Stimulated activated CD4-positive, alpha-beta T cell treated with anti-CD3 and anti-CD28 coated beads, Interleukin-12 subunit alpha, Interleukin-12 subunit beta, amount 100 ng/mL, for 48 hours (primary cell): ENCODE data around the gene TRAP1.
A peak's percentile ranks its signal among the peaks of the same experiment; 100 is the strongest.
"Not testable (repeated sequence)": the region's sequence is repeated elsewhere in the genome, so short reads cannot be mapped to it uniquely, and the experiment has no call there.

Experiments used
- DNase-seq, 3 donors: peaks; one replicate each; pipeline ENCODE4 v3.0.0-alpha.2; 2020; ENCODE audit warnings: low read depth in 2 of 3, low spot score in 1 of 3

TRAP1 gene

DNA sequence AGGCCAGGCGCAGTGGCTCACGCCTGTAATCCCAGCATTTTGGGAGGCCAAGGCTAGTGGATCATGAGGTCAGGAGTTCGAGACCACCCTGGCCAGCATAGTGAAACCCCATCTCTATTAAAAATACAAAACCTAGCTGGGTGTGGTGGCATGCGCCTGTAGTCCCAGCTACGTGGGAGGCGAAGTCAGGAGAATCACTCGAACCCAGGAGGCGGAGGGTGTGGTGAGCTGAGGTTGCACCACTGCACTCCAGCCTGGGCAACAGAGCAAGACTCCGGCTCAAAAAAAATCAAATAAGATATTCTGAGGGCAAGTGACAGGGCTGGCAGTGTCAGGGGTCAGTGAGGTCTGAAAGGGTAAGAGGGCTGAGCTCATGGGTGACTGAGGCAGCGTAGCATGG is 2.9 kb downstream of the TRAP1 start:
- not testable (repeated sequence) for DNase-seq

DNA sequence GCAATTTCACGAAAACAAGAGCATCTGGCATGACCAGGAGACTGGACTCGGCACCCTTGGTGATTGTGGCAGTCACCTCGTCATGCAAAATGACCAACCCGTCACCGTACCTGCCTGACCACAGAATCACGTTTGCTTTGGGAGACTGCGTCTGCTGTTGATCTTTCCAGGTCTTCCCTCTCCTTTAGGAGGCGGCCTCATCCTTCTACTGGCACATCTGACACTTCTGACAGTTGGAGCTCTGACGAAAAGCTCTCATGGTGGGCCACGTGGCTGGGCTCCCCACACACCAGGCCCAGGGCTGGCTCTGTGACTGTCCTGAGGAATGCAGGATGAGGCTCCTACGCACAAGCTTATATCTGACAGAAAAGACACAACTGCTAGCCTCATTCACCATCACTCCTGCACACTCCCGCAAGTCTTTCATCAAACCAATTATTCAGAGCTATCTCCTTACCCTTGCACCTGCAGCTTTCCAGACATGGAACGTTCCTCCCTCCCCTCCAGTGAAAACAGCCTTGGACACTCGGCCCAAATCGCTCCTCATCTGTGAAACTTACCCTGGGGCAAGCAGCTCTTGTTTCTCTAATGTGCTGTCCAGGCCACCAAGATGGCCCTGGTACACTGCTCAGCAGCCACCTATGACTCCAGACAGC is 3.6 kb downstream of the TRAP1 start:
- DNase-seq = no peak

DNA sequence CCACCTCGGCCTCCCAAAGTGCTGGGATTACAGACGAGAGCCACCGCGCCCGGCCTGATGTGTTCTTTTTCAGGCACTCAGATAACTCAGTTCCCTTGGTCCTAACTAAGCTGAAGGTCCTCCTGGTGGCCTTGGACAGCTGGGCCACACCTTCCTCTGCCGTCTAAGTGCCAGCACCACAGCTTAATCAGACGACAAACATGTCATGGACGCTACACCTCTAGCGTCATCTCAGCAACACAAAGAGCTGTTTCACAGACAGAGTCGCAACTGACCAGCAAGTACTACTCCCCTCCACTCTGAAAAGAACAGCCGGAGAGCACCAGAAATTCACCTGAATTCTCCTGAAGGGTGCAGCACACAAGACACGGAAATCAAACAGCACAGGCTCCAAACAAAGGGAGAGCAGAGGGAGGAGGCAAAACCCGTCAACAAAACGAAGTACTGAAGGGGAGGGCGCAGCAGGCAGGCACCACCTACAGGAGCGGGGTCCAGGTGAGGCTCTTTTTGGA is 4.4 kb downstream of the TRAP1 start:
- no peak for DNase-seq

DNA sequence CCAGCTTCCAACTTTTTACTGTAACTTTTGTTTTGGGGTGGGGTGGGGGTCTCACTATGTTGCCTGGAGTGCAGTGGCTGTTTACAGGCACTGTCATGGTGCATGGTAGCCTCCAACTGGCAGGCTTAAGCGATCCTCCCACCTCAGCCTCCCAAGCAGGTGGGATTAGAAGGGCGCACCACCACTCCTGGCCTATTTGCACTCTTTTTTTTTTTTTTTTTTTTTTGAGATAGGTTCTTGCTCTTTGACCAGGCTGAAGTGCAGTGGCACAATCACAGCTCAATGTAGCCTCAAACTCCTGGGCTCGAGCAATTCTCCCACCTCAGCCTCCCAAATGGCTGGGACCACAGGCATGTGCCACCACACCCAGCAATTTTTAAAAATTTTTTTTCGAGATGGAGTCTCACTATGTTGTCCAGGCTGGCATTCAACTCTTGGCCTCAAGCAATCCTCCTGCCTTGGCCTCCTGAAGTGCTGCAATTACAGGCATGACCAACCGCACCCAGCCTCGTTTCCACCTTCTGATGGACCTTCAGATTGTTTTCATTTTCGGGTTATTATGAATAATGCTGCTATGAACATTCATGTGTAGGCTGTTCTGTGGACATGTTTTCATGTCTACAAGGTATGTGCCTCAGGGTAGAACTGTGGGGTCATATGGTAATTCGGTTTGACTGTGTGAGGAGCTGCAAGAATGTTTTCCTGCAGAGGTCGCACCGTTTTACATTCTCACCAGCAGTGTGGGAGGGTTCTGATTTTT is 10.9 kb downstream of the TRAP1 start:
- DNase-seq = no peak

DNA sequence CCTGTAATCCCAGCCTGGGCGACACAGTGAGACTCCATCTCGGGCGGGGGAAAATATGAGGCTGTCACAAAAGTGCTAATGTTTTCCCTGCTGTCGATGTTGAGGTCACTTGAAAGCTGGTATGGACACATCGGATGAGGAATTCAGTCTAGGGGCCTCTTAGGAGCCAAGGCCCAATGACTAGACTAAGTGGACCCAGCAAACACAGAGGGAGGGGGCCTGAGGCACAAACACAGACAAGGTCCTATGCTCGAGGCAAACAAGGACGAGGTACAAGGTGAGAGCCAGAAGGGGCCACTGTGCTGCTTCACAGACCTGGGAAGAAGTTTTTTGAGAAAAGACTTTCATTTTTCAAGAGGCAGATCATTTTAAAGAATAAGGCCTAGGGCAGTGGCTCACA is 15.2 kb downstream of the TRAP1 start:
- DNase-seq = no peak

DNA sequence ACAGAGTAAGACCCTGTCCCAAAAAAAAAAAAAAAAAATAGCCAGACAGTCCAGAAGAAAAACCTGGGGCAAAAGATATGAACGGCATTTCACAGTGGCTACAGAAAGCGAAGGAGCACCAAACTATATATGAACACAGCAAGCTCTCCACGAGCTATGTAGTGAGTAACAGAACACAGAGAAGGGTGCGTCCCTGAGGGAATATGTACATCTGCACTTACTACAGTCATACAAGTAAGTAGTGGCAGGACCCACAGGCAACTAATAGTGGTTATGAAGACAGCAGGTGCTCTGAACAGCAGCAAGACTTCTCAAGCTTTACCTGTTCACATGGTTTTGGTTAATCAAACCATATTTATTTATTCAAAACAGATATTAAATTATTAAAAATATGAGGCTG is 15.8 kb downstream of the TRAP1 start:
- DNase-seq = no peak

DNA sequence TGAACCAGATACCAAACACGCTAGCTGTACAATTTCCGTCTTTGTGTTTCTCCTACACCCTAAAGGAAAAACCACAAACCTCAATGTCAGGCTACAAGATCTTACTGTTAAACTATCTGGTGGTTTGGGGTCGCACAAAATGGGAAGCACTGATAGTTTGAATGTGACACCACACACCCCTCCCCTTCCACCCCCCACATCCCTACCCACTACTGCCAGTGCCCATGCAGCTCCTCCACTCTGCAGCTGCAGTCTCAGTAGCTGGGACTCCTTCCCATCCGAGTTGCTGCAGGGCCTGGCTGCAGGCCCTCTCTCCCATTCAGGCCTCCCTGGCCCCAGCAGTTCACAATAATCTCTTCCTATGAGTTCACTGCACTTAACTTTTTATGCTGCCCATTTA is 18.4 kb downstream of the TRAP1 start:
- no peak for DNase-seq

DNA sequence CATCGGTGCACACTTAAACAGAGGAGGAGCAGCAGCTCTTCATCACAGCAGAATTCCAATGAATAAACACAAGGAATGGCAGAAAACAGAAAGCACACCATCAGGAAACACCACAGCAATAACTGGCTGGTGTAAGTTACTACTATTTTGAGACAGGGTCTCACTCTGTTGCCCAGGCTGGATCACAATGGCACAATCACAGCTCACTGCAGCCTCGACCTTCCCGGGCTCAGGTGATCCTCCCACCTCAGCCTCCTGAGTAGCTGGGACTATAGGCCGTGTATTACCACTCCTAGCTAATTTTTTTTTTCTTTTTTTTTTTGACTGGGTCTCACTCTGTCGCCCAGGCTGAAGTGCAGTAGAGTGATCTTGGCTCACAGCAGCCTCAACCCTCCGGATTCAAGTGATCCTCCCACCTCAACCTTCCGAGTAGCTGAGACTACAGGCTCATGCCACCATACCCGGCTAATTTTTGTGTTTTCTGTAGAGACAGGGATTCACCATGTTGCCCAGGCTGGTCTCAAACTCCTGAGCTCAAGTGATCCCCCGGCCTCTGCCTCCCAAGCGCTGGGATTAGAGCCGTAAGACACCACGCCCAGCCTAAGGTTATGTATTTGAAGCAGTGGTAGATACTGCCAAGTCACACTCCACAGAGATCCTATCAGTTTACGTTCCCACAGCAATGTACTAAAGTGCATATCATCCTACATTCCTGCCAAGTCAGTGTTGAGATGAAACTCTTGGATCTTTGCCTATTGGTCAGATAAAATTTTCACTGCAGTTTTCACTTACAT is 20.7 kb downstream of the TRAP1 start:
- no peak for DNase-seq

DNA sequence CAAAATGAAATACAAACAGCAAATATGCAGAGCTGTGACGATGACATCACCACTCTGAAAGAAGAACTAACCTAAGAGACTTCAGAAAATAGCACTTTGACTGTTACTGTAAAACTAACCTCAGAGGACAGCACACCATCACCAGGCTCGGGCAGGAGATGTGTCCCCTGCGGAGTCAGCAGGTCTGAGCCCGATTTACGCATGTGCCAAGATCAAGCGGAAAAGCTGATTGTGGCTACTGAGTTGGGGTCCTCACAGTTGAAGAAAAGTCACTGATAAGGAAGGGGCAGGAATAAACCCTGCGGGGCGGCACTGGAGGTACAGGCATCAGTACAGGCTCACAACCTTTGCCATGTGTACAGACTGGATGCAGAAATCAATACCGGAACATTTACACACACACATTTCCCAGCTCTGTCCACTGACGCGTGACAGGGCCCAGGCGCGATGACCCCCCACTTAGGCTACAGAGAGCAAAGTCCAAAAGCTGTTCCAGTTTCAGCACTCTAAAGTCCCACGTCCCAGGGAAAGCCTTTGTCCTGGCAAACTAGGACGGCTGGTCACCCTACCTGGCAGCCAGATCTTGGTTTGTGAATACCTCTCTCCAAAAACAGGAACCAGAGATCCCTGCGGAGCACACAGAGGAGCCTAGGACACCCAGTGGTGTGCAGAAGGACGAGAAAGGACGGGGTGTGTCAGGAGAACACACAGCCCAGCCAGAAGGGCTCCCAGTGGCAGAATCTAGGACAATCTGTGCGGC is 21.5 kb downstream of the TRAP1 start:
- DNase-seq = no peak

DNA sequence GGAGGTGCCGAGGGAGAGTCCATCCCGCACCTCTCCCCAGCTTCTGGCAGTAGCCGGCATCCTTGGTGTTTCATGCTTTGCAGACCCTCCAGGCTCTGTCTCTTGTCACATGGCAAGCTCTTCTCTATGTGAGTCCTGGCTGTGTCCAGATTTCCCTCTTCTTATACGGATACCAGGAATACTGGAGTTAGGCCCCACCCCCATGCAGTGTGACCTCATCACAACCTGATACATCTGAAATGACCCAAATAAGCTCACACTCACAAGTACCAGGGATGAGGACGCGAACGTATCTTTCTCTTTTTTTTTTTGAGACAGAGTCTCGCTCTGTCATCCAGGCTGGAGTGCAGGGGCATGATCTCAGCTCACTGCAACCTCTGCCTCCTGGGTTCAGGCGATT is 23.3 kb downstream of the TRAP1 start:
- no peak for DNase-seq

DNA sequence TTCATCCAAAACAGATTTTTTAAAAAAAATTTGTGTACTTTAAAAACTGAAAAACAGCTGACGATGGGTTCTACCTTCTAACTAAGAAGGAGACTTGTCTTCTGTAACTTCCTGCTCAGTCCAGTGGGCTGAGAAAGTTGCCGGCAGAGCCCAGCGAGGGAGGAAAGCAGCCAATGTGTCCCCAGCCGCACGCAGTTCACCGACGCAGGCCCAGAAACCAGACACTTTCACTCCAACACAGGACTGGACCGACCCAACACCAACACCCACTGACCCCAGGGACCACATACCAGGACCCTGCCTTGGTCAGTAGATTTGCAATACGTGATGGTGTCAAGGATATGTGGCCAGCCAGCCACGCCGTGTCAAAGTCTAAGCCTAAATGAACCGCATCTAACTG is 25.6 kb downstream of the TRAP1 start:
- DNase-seq = no peak

DNA sequence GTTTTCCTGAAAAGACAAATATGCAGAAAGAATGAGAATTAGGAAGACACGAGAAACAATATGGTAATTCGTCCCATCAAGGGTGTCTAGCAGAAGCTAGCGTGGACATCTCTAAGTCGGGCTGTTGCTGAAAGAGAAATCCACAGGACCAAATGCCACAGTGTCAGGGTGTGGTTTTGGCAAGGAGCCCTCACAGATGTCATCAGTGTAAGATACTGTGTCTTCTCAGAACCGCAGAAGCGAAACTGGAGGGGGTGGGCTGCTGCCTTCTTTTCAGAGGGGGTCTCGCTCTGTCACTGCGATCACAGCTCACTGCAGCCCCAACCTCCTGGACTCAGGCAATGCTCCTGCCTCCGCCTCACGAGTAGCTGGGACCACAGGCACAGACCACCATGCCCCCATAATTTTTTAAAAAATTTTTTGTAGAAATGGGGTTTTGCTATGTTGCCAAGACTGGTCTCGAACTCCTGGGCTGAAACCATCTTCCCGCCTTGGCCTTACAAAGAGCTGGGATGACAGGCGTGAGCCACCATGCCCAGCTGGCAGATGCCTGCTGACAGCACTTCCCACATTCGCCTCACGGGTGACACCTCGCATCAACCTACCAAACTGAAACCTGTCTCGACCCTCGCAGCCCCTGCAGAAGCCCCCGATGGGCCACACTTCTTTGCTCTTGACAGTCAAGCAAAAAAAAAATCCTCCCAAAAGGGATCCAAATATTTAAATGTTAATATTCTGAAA is 26.2 kb downstream of the TRAP1 start:
- DNase-seq = no peak

DNA sequence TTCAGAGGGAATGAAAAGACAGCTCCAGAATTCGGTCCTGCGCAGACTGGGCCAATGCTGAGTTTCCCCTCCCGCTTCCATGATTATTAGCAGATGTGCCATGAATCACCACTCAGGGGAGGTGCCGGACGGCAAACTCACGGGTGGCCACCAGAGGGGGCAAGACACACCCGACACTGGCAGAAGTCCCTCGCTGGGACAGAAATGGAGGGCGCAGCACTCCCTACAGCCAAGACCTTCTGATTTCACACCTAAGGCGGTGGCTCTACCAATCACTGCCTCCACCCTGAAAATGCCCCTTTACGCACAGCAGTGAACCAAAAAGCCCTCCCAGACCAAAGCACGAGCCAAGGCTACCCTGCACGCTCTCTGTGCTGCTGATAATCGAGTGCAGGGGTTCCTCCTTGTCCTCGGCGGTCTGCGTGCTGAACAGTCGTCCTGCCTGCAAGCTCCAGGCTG is 26.8 kb downstream of the TRAP1 start:
- DNase-seq = peak; percentile 75 to 80 (median 77)

DNA sequence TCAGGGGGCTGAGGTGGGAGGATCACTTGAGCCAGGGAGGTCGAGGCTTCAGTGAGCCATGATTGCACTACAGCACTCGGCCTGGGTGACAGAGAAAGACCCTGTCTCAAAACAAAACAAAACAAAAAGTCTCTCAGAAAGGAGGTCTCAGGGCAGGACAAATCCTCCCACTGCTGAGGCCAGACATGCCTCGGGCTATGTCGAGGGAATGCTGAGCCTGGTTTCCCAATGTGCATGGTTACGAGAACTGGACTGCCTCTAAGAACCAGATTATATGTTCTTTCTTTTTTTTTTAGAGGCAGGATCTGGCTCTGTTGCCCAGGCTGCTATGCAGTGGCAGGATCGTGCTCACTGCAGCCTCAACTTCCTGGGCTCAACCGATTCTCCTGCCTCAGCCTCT is 27.6 kb downstream of the TRAP1 start:
- no peak for DNase-seq

DNA sequence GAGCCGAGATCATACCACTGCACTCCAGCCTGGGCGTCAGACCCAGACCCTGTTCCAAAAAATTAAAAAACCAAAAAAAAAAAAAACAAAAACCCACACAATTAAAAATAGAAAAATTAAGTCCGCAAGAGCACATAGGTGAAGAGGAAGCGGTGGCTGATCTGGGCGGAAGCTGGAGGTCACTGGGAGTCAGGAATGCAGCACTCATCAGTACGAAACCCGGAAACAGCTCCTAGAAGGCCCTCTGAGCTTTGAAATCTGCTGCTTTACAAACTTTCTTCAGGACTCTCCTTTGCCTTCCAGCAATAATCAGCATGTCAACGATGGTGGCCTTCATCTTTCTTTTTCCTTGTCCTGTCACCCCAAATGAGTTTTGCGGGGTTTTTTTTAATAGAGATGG is 29.5 kb downstream of the TRAP1 start:
- no peak for DNase-seq

DNA sequence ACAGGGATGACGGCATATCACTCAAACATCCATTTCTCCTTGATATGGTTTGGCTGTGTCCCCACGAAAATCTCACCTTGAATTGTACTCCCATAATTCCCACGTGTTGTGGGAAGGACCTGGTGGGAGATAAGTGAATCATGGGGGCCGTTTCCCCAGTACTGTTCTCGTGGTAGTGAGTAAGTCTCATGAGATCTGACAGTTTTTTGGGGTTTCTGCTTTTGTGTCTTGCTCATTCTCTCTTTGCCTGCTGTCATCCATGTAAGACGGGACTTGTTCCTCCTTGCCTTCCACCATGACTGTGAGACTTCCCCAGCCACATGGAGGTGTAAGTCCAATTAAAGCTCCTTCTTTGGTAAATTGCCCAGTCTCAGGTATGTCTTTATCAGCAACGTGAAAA is 30.3 kb downstream of the TRAP1 start:
- no peak for DNase-seq

DNA sequence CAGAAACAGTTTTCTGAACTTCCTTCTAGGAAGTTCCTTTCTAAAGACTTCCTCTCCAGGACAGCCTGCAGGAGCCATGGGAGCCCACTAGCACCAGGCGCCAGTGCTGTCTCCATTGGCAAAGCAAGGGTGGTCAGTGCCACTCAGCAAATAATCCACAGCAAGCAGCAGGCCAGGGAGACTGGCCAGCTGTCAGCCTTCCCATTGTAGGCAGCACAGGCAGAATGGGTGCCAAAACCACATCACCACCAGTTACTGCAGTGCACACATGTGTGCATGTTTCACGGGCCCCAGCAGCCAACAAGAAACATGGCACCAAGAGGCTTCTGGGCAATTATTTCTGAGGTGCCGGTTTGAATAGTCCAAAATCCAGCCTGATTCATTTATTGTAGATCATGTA is 36.1 kb downstream of the TRAP1 start:
- no peak for DNase-seq

DNA sequence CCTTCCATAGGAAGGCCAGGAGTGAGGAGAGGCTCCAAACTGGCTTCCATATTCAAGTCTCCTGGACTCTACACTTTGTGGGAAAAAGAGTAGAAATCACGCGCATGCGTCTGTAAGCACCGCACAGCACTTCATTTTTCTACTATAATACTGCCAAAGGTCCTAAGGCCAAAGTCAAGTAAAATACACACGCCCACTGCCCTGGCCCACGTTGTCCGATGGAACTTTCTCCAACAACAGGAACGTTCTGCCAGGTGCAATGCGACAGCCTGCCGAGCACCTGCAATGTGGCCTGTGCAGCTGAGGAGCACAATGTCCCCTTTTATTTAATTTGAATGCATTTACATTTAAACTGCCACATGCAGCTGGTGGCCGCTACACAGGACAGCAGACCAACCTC is 39.3 kb downstream of the TRAP1 start:
- DNase-seq = no peak

DNA sequence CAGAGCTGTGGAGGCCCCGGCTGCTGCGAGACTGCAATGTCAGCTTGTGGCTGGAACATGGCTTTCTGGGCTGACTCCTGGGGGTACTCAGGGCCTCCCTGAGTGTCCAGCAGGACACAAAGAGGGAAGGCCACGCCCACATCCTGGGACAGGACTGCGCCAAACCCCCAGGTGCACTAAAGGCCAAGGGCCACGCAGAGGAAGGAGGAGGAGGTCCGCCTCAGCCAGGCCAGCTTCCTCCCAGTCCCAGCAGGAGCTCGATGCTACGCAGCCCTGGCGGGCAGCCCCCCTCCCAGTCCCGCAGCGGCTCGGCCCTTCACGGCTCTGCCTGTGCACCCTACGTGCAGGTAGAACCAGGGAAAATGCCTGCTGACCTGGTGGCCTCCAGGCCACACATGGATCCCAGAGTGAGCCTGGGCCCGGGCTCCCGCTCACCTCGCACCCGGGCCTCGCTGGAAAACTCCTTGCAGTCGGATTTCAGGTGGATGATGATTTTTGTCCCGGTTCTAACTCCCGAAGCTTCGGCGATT is 41.7 kb downstream of the TRAP1 start:
- DNase-seq = no peak
